GM19324 (cell line): ENCODE results near the gene PRSS35.
"Not testable (repeated sequence)": the region's sequence is repeated elsewhere in the genome, so short reads cannot be mapped to it uniquely, and the experiment has no call there.

Source experiments
- ATAC-seq: cut with Tn5 transposase; IDR thresholded peaks from one replicate; pipeline ENCODE4 v1.9.1; 2021; ENCODE audit warnings: mild to moderate bottlenecking, moderate library complexity; ENCODE audit not compliant: unreplicated experiment, low FRiP score

PRSS35 gene

GRCh38 chr6:83514866-83515466 is 2.6 kb downstream of the PRSS35 start:
- ATAC-seq = no peak

GRCh38 chr6:83517500-83517899 is 5.2 kb downstream of the PRSS35 start:
- ATAC-seq = no peak

DNA sequence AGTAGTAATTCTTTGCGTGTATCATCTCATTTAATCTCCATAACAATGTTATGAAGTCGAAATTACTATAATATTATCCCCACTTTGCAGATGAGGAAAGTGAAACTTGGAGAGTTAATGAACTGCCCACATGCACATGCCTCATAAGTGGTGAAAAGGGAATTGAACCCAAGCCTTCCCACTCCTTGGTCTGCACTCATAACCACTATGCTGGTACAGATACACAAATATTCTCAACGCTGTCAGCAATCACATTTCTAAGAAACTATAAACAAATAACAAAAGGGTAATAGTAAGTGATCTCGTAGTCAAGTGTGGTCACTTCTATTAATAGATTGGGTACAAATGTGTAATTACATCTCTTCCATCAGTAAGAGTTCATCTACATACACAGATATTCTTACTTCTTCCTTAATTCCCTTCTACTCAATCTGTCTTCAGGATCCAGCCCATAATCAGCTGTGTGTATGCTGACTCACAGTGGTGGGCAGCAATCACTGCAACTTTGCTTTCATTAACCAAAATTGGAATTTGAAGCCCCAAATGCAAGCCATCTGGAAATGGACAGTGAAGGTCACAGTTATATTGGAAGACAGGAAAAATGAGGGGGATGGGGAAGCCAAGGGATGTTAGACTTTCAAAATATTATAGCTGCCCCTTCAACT is 6.6 kb downstream of the PRSS35 start:
- ATAC-seq = no peak

- peak; percentile 70 for ATAC-seq
Observed at GRCh38 chr6:83536034-83536646, 23.8 kb downstream of the PRSS35 start.

- ATAC-seq = no peak
Observed at GRCh38 chr6:83536647-83537589, 24.6 kb downstream of the PRSS35 start.

DNA sequence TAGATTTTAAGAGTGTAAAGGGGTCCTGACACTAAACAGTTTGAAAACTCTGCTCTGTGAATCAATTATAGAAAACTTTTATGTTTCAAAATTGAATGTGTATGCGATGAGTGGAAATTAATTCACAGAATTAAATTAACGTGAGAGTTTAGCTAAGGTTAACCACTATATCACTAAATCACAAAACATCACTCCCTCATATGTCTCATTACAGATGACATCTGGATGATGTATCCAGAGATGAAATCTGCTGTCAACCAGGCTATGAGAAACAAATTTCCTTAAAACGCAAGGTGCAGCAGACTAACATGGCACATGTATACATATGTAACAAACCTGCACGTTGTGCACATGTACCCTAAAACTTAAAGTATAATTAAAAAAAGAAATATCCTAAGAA is 27.3 kb downstream of the PRSS35 start:
- ATAC-seq = no peak

- no peak for ATAC-seq
Observed at GRCh38 chr6:83546636-83547035, 34.3 kb downstream of the PRSS35 start.

DNA sequence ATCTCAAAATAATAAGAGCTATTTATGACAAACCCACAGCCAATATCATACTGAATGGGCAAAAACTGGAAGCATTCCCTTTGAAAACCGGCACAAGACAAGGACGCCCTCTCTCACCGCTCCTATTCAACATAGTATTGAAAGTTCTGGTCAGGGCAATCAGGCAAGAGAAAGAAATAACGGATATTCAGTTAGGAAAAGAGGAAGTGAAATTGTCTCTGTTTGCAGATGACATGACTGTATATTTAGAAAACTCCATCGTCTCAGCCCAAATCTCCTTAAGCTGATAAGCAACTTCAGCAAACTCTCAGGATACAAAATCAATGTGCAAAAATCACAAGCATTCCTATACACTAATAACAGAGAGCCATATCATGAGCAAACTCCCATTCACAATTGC is 38.1 kb downstream of the PRSS35 start:
- ATAC-seq = not testable (repeated sequence)

DNA sequence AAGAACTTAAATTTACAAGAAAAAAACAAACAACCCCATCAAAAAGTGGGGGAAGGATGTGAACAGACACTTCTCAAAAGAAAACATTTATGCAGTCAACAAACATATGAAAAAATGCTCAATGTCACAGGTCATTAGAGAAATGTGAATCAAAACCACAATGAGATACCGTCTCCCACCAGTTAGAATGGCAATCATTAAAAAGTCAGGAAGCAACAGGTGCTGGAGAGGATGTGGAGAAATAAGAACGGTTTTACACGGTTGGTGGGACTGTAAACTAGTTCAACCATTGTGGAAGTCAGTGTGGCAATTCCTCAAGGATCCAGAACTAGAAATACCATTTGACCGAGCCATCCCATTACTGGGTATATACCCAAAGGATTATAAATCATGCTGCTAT is 39.4 kb downstream of the PRSS35 start:
- not testable (repeated sequence) for ATAC-seq

GRCh38 chr6:83556871-83557270 is 44.5 kb downstream of the PRSS35 start:
- ATAC-seq = no peak

DNA sequence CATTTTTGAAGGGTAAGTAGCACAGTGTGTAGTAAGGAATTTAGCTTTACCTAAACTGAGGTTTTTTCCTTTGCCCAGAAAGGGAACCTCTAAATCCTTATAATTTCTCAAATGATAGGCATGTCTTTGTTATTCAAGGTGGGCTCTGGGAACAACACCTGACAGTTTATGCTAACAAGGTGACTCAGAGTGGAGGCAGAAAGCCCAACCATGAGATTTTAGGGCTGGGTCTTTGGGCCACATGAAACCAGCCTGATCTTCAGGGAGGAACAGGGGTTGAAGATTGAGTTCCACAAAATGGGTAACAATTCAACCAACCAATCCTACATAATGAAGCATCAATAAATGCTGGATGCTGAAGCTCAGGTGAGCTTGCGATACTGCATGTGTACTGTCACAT is 46.6 kb downstream of the PRSS35 start:
- no peak for ATAC-seq

GRCh38 chr6:83571663-83572185 is 59.4 kb downstream of the PRSS35 start:
- not testable (repeated sequence) for ATAC-seq

GRCh38 chr6:83574783-83575182 is 62.4 kb downstream of the PRSS35 start:
- ATAC-seq = no peak
